ENCODE data around the gene ANKRD10.

The ANKRD10 gene

GRCh38 chr13:110893571-110893970, 21.3 kb downstream of the ANKRD10 start:
- ATAC-seq (replicated peaks): no peak
- Mint-ChIP-seq H3K4me3 (no peak overlapping the region), H3K36me3 (peaks cover 17 to 32% of the 10 kb centered on the region in 2 donors), H3K9me3 (no peaks in the 10 kb centered on the region), H3K27ac (peak overlapping the region; percentile 9), H3K4me1 (peaks cover 0 to 1% of the 10 kb centered on the region in 2 donors), H3K27me3 (no peaks in the 10 kb centered on the region)
- no peak for DNase-seq

GRCh38 chr13:110890279-110891165, 24.3 kb downstream of the ANKRD10 start:
- ATAC-seq (replicated peaks): no peak
- Mint-ChIP-seq H3K36me3 (peaks cover 9 to 29% of the 10 kb centered on the region in 2 donors), H3K4me1 (peaks cover 2 to 5% of the 10 kb centered on the region in 2 donors), H3K9me3 (no peaks in the 10 kb centered on the region), H3K4me3 (no peak overlapping the region), H3K27me3 (no peaks in the 10 kb centered on the region), H3K27ac (no peak overlapping the region)
- DNase-seq: no peak

DNA sequence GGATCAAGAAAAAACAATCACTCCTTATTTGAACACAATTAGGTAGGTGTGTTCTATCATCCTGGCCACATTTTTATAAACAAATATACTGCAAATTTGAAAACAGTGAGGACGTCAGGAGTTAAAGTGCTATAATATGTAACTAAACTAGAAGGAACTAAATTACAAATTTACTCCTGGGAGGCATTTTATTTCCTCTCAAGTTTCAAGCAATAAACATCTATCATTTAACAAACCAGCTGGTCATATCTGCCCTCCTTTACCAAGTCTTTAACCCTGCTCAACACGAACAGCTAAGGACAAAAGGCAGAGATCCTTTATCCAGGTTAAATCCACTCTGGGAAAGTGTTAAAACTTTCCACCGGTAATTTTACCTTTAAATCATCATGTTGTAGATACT, 26.5 kb downstream of the ANKRD10 start:
- no peaks in the 10 kb centered on the region for H3K27me3 Mint-ChIP-seq
- H3K27ac Mint-ChIP-seq: peak overlapping the region; percentile 25
- H3K9me3 Mint-ChIP-seq: no peaks in the 10 kb centered on the region
- ATAC-seq (replicated peaks): no peak
- peaks cover 12 to 24% of the 10 kb centered on the region in 2 donors for H3K36me3 Mint-ChIP-seq
- no peak overlapping the region for H3K4me3 Mint-ChIP-seq
- DNase-seq: no peak
- peaks cover 2 to 11% of the 10 kb centered on the region in 2 donors for H3K4me1 Mint-ChIP-seq

DNA sequence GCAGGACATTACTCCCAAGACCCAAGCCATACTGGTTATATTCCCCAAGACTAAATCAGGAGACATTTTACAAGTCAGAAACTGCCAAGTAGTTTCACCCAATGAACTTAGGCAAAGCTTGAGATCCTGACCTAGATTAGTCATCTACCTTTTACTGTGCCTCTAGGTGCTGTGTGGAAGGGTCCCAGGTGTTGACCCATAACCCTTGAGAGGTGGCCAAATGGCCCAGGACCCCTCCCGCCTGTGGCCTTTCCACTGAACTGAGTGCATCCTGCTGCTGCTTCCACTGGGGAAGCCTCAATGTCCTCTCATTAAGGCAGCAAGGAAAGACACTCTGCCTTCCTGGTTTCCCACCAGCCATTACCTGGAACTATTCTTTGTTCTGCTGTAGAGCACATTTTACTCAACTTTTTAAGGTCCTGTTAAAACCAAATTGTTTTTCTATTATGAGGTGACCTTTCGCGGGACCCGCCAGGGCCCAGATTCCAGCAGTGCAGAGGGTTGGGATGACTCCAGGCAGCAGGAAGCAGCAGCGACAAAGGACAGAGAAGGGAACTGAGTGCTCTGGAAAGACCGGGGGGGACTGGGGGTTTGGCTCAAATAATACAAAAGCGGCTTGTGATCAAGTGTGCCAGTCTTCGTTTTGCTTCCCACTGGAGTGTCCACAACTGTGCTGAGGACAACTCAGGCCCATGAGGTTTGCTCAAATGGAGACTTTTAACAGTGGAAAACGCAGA, 27.1 kb downstream of the ANKRD10 start:
- DNase-seq (no peak), ATAC-seq (replicated peaks) (peak in 1 of 2 donors; percentile 18)
- Mint-ChIP-seq H3K9me3 (no peaks in the 10 kb centered on the region), H3K27me3 (no peaks in the 10 kb centered on the region), H3K4me1 (peaks cover 2 to 11% of the 10 kb centered on the region in 2 donors), H3K27ac (peak overlapping the region; percentile 25), H3K36me3 (peaks cover 8 to 19% of the 10 kb centered on the region in 2 donors), H3K4me3 (no peak overlapping the region)

GRCh38 chr13:110886870-110887596, 27.8 kb downstream of the ANKRD10 start:
- Mint-ChIP-seq H3K4me3 (no peak overlapping the region), H3K36me3 (peaks cover 7 to 15% of the 10 kb centered on the region in 2 donors), H3K27ac (no peak overlapping the region), H3K9me3 (no peaks in the 10 kb centered on the region), H3K27me3 (no peaks in the 10 kb centered on the region), H3K4me1 (peaks cover 2 to 11% of the 10 kb centered on the region in 2 donors)
- DNase-seq: no peak
- peak; percentile 25 to 39 for ATAC-seq (replicated peaks)

GRCh38 chr13:110885966-110886869, 28.7 kb downstream of the ANKRD10 start:
- Mint-ChIP-seq H3K4me3 (no peak overlapping the region), H3K4me1 (peaks cover 4 to 11% of the 10 kb centered on the region in 2 donors), H3K36me3 (peaks cover 11 to 19% of the 10 kb centered on the region in 2 donors), H3K27ac (peak overlapping the region; percentile 37), H3K9me3 (no peaks in the 10 kb centered on the region), H3K27me3 (no peaks in the 10 kb centered on the region)
- DNase-seq: no peak
- ATAC-seq (replicated peaks): no peak

DNA sequence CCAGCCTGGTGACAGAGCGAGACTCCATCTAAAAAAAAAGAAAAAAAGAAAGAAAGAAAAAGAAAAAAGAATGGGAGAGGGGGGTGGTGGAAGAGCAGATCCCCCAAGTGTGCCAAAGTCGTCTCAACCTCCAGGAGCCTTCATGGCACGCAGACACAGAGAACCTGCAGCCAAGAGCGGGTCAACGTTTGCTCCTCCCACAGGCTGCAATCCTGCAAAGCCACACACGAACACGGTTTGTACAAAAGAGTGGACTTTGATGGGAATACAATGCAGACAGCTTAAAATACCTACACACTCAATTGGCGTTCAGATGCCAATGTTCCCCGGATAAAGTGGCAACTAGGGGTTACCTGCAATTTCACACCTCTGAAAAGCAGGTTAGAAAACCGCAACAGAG, 29.4 kb downstream of the ANKRD10 start:
- DNase-seq (no peak), ATAC-seq (replicated peaks) (no peak)
- Mint-ChIP-seq H3K9me3 (no peaks in the 10 kb centered on the region), H3K27me3 (no peaks in the 10 kb centered on the region), H3K36me3 (peaks cover 13 to 23% of the 10 kb centered on the region in 2 donors), H3K4me1 (peaks cover 4 to 11% of the 10 kb centered on the region in 2 donors), H3K27ac (peak overlapping the region; percentile 82), H3K4me3 (no peak overlapping the region)

DNA sequence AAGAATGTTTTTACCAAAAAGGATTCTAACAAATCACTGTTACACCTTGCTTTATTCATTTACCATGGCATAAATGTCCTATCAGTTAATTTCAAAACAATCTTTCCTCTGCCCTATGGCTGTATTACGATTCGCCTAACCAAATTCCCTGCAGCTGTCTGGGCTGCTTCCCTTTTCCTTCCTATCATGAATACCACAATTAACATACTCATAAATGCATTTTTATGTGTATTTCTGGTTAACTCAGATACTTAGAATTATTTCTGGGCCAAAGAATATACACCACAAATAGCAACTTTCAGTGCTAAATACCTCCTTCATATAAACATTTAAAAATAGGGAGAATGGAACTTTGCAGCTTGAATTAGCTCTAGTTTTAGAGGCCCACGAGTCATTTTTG, 30.4 kb downstream of the ANKRD10 start:
- no peaks in the 10 kb centered on the region for H3K9me3 Mint-ChIP-seq
- H3K36me3 Mint-ChIP-seq: peaks cover 17 to 25% of the 10 kb centered on the region in 2 donors
- H3K4me3 Mint-ChIP-seq: no peak overlapping the region
- peaks cover 4 to 11% of the 10 kb centered on the region in 2 donors for H3K4me1 Mint-ChIP-seq
- H3K27ac Mint-ChIP-seq: no peak overlapping the region
- H3K27me3 Mint-ChIP-seq: no peaks in the 10 kb centered on the region
- ATAC-seq (replicated peaks) (no peak), DNase-seq (no peak)

DNA sequence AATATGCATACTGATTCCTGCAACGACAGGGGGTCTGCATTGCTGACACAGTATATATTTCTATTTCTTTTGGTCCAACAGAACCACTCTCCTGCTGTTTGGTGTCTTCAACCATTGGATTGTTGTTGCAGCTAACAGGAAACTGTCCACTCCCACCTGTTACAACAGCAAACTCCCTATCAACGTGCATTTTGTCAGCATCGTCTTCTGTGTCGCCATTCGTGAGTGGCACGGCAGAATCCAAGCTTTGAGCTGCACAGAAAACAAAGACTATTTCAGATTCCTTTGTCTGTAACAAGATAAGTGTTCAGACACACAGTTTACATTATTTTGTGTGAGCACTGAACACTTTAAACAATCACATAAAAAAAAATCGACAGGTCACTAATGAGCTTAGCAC, 31.3 kb downstream of the ANKRD10 start:
- ATAC-seq (replicated peaks) (no peak), DNase-seq (no peak)
- no peak overlapping the region for H3K4me3 Mint-ChIP-seq
- H3K9me3 Mint-ChIP-seq: no peaks in the 10 kb centered on the region
- no peak overlapping the region for H3K27ac Mint-ChIP-seq
- H3K27me3 Mint-ChIP-seq: no peaks in the 10 kb centered on the region
- peaks cover 4 to 11% of the 10 kb centered on the region in 2 donors for H3K4me1 Mint-ChIP-seq
- peaks cover 17 to 21% of the 10 kb centered on the region in 2 donors for H3K36me3 Mint-ChIP-seq

GRCh38 chr13:110882972-110883371, 31.9 kb downstream of the ANKRD10 start:
- no peaks in the 10 kb centered on the region for H3K9me3 Mint-ChIP-seq
- ATAC-seq (replicated peaks): no peak
- H3K4me1 Mint-ChIP-seq: peaks cover 4 to 11% of the 10 kb centered on the region in 2 donors

DNA sequence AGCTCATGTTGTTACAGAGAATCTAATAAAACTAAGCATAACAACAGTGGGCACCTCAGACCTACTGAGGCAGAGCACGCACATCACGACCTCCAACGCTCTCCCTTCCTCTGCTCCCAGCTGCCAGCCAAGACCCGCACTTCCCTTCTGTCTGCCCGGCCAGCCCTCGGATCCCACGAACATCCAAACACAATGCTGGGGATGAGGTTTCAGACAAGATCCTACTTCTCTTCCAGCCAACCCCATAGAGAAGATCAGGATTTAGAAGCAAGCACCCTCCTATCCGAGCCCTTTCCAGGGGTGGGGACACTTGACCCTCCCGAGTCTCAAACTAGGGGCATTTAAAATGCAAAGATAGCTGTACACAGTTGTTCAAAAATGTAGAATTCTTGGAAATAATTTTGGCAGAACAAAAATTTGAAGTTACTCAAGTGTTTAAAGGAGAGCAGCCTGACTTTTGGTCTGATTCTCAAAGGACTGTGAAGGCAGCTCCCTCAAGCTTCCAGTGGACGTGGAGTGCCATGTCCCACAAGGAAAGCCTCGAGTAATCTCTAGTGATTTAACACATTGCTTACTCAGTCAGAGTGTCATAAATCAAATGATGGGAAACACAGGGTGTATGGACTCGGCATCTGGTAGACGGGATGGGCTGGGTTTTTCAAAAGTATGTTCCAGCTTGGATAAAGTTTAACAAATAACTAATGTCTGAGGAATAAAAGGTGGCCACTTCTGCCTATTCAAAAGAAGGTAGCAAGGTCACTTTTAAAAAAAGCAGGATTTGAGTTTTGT, 32.8 kb downstream of the ANKRD10 start:
- Mint-ChIP-seq H3K9me3 (no peaks in the 10 kb centered on the region), H3K4me1 (peaks cover 4 to 11% of the 10 kb centered on the region in 2 donors), H3K27me3 (no peaks in the 10 kb centered on the region), H3K27ac (peak overlapping the region; percentile 49), H3K4me3 (no peak overlapping the region), H3K36me3 (peaks cover 20 to 21% of the 10 kb centered on the region in 2 donors)
- no peak for DNase-seq
- no peak for ATAC-seq (replicated peaks)

More at GRCh38 chr13:110882972-110883371, 31.9 kb downstream of the ANKRD10 start:
- Mint-ChIP-seq H3K4me3 (no peak overlapping the region), H3K27me3 (no peaks in the 10 kb centered on the region), H3K36me3 (peaks cover 19 to 23% of the 10 kb centered on the region in 2 donors), H3K27ac (no peak overlapping the region)
- DNase-seq: no peak

DNA sequence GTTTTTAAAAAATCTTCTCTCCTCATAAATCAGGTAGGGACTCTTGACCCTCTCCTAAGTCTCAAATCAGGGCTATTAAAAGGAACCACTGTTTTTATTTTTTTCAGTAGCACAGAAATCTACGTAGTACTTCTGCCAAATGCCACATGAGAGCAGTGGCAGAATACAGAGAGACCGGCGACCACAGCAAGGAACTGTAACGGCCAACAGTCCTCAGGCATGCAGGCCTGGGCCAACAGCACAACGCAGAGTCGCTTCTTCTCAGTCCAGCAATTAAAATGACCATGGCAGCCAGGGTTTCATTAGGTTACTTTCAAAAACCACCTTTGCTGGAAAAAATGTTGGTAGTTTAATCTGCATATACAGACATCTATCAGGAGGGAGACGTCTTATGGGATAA, 34.2 kb downstream of the ANKRD10 start:
- Mint-ChIP-seq H3K4me3 (no peak overlapping the region), H3K9me3 (no peaks in the 10 kb centered on the region), H3K27ac (no peak overlapping the region), H3K4me1 (peaks cover 4 to 7% of the 10 kb centered on the region in 2 donors), H3K27me3 (no peaks in the 10 kb centered on the region), H3K36me3 (peaks cover 18 to 21% of the 10 kb centered on the region in 2 donors)
- DNase-seq (no peak), ATAC-seq (replicated peaks) (no peak)

GRCh38 chr13:110879482-110879881, 35.4 kb downstream of the ANKRD10 start:
- H3K9me3 Mint-ChIP-seq: no peaks in the 10 kb centered on the region
- H3K4me3 Mint-ChIP-seq: no peak overlapping the region
- no peak for ATAC-seq (replicated peaks)
- DNase-seq: no peak
- peaks cover 18% of the 10 kb centered on the region in 2 donors for H3K36me3 Mint-ChIP-seq
- H3K27ac Mint-ChIP-seq: no peak overlapping the region
- peaks cover 5% of the 10 kb centered on the region in 2 donors for H3K27me3 Mint-ChIP-seq
- peaks cover 0 to 10% of the 10 kb centered on the region in 2 donors for H3K4me1 Mint-ChIP-seq
